Measurements from ENCODE around the gene ROR1. TPM values are rescaled to one million over a fixed set of nuclear protein-coding genes. Genes with fewer than 3 reads are reported as not detected.

The ROR1 gene
- total and polyA plus RNA-seq, 8 donors: 25.5 to 95.8 (median 83.0) TPM

DNA sequence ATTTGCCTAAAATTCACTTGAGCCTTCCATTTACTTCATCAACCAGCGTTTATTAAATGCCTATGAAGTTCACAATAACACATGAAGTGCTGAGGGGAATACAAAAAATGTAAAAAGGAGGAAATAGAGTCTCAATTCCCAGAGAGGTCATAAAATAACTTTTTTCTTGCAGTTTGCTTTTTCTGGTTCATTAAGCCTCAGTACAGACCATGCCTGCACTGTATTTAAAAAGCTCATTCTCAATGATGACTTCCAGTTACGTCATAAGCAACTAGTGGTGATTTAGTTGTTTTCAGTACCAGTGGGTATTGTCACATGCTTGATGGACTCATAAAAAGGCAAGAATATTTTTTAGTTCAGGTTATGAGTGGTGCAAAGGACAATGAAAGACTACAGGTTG lies 269.5 kb downstream of the ROR1 start:
- no peak for ATAC-seq
- H3K27ac ChIP-seq: peak overlapping the region; percentile 11 to 55

DNA sequence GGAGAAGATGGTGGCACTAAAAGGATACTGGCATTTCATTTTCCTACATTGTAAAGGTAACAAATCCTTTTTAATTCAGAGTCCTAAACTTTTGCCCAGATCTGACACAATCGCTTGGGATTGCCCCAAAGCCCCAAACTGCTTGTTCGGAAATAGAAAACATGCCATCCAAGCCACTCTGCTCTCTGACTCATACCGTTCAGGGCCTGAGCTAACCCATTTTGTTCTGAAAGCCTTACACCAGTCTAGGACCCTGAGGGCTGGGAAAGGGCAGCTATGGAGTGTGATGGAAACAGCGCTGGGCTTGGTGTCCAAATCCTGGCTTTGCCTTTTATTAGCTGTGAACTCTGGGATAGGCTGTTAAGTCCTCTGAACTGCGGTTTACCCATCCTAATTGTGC lies 270.2 kb downstream of the ROR1 start:
- Histone ChIP-seq H3K27ac (peak overlapping the region in 1 of 2 donors; percentile 55), H3K27me3 (no peaks in the 10 kb centered on the region), H3K9me3 (no peaks in the 10 kb centered on the region), H3K4me3 (no peak overlapping the region), H3K4me1 (peaks cover 0 to 8% of the 10 kb centered on the region in 2 donors), H3K36me3 (no peaks in the 10 kb centered on the region)
- intact Hi-C loops (cut with DNase I): no loop called here
- ATAC-seq (no peak), DNase-seq (no peak)
- TF ChIP-seq, protein P1, sequence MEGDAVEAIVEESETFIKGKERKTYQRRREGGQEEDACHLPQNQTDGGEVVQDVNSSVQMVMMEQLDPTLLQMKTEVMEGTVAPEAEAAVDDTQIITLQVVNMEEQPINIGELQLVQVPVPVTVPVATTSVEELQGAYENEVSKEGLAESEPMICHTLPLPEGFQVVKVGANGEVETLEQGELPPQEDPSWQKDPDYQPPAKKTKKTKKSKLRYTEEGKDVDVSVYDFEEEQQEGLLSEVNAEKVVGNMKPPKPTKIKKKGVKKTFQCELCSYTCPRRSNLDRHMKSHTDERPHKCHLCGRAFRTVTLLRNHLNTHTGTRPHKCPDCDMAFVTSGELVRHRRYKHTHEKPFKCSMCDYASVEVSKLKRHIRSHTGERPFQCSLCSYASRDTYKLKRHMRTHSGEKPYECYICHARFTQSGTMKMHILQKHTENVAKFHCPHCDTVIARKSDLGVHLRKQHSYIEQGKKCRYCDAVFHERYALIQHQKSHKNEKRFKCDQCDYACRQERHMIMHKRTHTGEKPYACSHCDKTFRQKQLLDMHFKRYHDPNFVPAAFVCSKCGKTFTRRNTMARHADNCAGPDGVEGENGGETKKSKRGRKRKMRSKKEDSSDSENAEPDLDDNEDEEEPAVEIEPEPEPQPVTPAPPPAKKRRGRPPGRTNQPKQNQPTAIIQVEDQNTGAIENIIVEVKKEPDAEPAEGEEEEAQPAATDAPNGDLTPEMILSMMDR (IDR thresholded peaks at IDR 0.05): no peak

More for the DNA sequence above, 269.5 kb downstream of the ROR1 start:
- peaks cover 0 to 8% of the 10 kb centered on the region in 2 donors for H3K4me1 ChIP-seq
- no peak for DNase-seq
- TF ChIP-seq, protein P1 (IDR thresholded peaks at IDR 0.05): no peak
- intact Hi-C loops (cut with DNase I): no loop called here
- no peak overlapping the region for H3K4me3 ChIP-seq
- no peaks in the 10 kb centered on the region for H3K36me3 ChIP-seq
- no peaks in the 10 kb centered on the region for H3K27me3 ChIP-seq
- no peaks in the 10 kb centered on the region for H3K9me3 ChIP-seq

DNA sequence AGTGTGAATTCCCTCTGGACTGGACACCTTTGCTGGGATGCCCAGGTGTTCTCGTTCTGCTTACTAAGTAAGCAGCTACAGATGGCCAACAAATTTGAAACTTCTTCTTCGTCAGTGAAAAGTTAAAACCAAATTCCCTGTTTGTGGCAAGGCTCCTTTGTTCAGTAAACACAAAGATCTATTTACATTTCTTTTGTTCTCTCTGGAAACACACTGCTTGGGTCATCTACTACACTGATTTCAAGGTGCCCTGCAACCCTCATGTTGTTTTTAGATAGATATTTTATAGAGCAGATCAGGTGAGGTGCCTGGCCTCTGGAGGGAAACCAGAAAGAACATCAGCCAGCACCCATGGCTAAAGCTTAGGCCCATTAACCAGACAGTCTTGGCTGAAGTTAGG lies 272.4 kb downstream of the ROR1 start:
- H3K27ac ChIP-seq: no peak overlapping the region
- intact Hi-C loops (cut with DNase I): no loop called here
- H3K27me3 ChIP-seq: no peaks in the 10 kb centered on the region
- ATAC-seq (no peak), DNase-seq (no peak)
- H3K9me3 ChIP-seq: no peaks in the 10 kb centered on the region
- no peak overlapping the region for H3K4me3 ChIP-seq
- H3K4me1 ChIP-seq: peaks cover 0 to 8% of the 10 kb centered on the region in 2 donors
- H3K36me3 ChIP-seq: no peaks in the 10 kb centered on the region
- TF ChIP-seq, protein P1 (IDR thresholded peaks at IDR 0.05): no peak

DNA sequence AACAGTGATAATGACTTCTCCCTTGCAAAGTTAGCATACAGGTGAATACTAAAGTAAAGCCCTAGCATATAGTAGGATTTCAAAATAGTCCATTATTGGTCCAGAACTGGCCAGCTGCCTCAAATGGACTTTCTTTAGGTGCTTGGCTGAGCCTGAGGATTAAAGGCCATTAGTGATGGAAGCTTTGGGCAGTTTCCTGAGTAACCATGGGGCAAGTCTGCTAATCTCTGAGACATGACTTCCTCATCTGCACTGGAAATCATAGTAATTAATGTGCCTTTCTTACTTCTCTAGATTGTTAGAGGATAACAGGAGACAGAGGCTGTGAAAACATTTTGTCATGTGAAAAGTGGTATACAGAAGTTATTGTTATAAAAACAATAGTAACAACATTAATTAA lies 273.1 kb downstream of the ROR1 start:
- intact Hi-C loops (cut with DNase I): no loop called here
- TF ChIP-seq, protein P1 (IDR thresholded peaks at IDR 0.05): no peak
- DNase-seq: no peak
- Histone ChIP-seq H3K27ac (no peak overlapping the region), H3K36me3 (no peaks in the 10 kb centered on the region), H3K27me3 (no peaks in the 10 kb centered on the region), H3K9me3 (no peaks in the 10 kb centered on the region), H3K4me1 (peaks cover 0 to 8% of the 10 kb centered on the region in 2 donors), H3K4me3 (no peak overlapping the region)
- no peak for ATAC-seq

DNA sequence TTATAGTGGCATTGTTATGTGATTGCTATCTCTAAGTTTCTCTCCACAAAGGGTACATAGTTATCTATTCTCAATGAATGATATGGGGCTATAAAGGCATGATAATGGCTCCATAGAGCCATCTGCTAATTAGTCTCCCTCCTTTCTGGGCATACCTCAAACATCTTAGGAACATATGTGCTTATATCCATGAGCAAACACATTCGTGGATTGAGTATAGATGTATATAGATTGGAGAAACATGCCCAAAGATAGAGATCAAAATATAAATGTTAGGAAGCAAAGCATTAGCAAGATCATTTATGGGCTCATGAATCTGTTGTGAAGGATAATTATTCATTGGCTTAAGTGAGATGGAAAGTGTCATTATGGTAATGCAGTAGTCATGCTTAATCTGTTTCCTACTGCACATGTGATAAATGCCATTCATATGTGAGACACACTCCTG lies 273.8 kb downstream of the ROR1 start:
- Histone ChIP-seq H3K4me3 (no peak overlapping the region), H3K27ac (no peak overlapping the region), H3K36me3 (no peaks in the 10 kb centered on the region), H3K9me3 (no peaks in the 10 kb centered on the region), H3K27me3 (no peaks in the 10 kb centered on the region), H3K4me1 (peaks cover 0 to 8% of the 10 kb centered on the region in 2 donors)
- DNase-seq (no peak), ATAC-seq (no peak)
- intact Hi-C loops (cut with DNase I): no loop called here
- TF ChIP-seq, protein P1 (IDR thresholded peaks at IDR 0.05): no peak
